ENCODE results near the gene FBRSL1. TPM values are rescaled to one million over a fixed set of nuclear protein-coding genes. Genes with fewer than 3 reads are reported as not detected.

Gene FBRSL1
- total and polyA plus RNA-seq, 9 of the 15 experiments (the other 6 are each of a cell fraction or from before 2014, with no cell fraction given) = 0.24 to 129 (median 7.3) TPM

GRCh38 chr12:132482771-132483170 is 7.2 kb upstream of the FBRSL1 start:
- POLR2A ChIA-PET = interaction anchor here (0.8 kb wide), 1 partner anchor 28 kb away, joined by 3 read pairs; no protein-coding TSS in a partner anchor

GRCh38 chr12:132483208-132483607 is 6.7 kb upstream of the FBRSL1 start:
- Histone ChIP-seq H3K4me2 (ENCODE audit: insufficient read depth, low read length) (no peak overlapping the region), H4K20me1 (replicated peaks; ENCODE audit: control insufficient read depth, insufficient read depth, low read length) (peaks cover 20% of the 10 kb centered on the region; the same call in 1 of the 2 replicates), H3K4me1 (replicated peaks in 1 of 2; ENCODE audit: control insufficient read depth in 2 of 2, insufficient read depth in 2 of 2, low read length in 2 of 2) (peaks cover 2 to 58% of the 10 kb centered on the region in 2 experiments; a peak in 4 of 5 replicates), H3K4me3 (no peak overlapping the region), H3K9me1 (ENCODE audit: control insufficient read depth, insufficient read depth, low read length) (no peaks in the 10 kb centered on the region), H3K36me3 (ENCODE audit: control insufficient read depth, insufficient read depth, low read length) (no peaks in the 10 kb centered on the region), H3K9ac (ENCODE audit: insufficient read depth in 1 of 2, low read depth in 2 of 2, low read length in 2 of 2) (no peak overlapping the region), H2AFZ (ENCODE audit: low read depth, low read length) (no peak overlapping the region), H3K27me3 (ENCODE audit: control insufficient read depth in 2 of 2, insufficient read depth in 2 of 2, low read length in 2 of 2) (peaks cover 60 to 75% of the 10 kb centered on the region in 2 experiments), H3K9me3 (replicated peaks; ENCODE audit: control insufficient read depth, insufficient read depth, low read depth, low read length) (peaks cover 3% of the 10 kb centered on the region; the same call in 1 of the 2 replicates), H3K79me2 (ENCODE audit: control insufficient read depth, insufficient read depth, low read length) (no peaks in the 10 kb centered on the region), H3K27ac (ENCODE audit: extremely low read depth, low read depth, low read length) (no peak overlapping the region)
- POLR2A ChIA-PET = no interaction called here
- intact Hi-C loops (cut with micrococcal nuclease) = no loop called here
- DNase-seq (ENCODE audit: extremely low read depth in 1 of 4, low spot score in 3 of 4) (no peak), ATAC-seq (no peak), FAIRE-seq (peak; percentile 49)
- CTCF ChIA-PET (ENCODE audit: low intra/inter-chr PET ratio) = no interaction called here
- in situ Hi-C loops (cut with MboI) = no loop called here
- 36% methylated on average over 19 of the region's 27 CpGs for WGBS (ENCODE audit: insufficient coverage, low coverage, missing lambda C conversion rate)
- no TSS peak for BruUV-seq (replicated peaks)
- no peak for TF ChIP-seq CXXC5 (CRISPR knock-in tag; IDR thresholded peaks at IDR 0.05)
- 0 out of 2 replicates have a peak, but pooled peaks have one; percentile 15 for TF ChIP-seq MAX (CRISPR knock-in tag; IDR thresholded peaks at IDR 0.05)
- no peak for TF ChIP-seq ZNF121 (CRISPR knock-in tag; conservative IDR thresholded peaks at IDR 0.05)
- TF ChIP-seq ETV6 (IDR thresholded peaks at IDR 0.05; ENCODE audit: borderline replicate concordance in 1 of 2, low read depth in 2 of 2, low read length in 1 of 2) = 0 out of 4 replicates have a peak, but pooled peaks of 1 of the 2 experiments have one; percentile 35
- no peak for TF ChIP-seq ETV6 (CRISPR knock-in tag; IDR thresholded peaks at IDR 0.05; ENCODE audit: borderline replicate concordance)
- TF ChIP-seq ZNF431 (CRISPR knock-in tag; IDR thresholded peaks at IDR 0.05) = no peak
- peak; percentile 98 for TF ChIP-seq HMBOX1 (IDR thresholded peaks at IDR 0.05)

More at GRCh38 chr12:132482771-132483170, 7.2 kb upstream of the FBRSL1 start:
- no peak overlapping the region for H3K4me2 ChIP-seq (ENCODE audit: insufficient read depth, low read length)
- no TSS peak for BruUV-seq (replicated peaks)
- peaks cover 3% of the 10 kb centered on the region; the same call in 1 of the 2 replicates for H3K9me3 ChIP-seq (replicated peaks; ENCODE audit: control insufficient read depth, insufficient read depth, low read depth, low read length)
- peaks cover 20% of the 10 kb centered on the region; the same call in 1 of the 2 replicates for H4K20me1 ChIP-seq (replicated peaks; ENCODE audit: control insufficient read depth, insufficient read depth, low read length)
- H3K9ac ChIP-seq (ENCODE audit: insufficient read depth in 1 of 2, low read depth in 2 of 2, low read length in 2 of 2) = no peak overlapping the region
- peaks cover 60 to 75% of the 10 kb centered on the region in 2 experiments for H3K27me3 ChIP-seq (ENCODE audit: control insufficient read depth in 2 of 2, insufficient read depth in 2 of 2, low read length in 2 of 2)
- intact Hi-C loops (cut with micrococcal nuclease) = no loop called here
- no peak overlapping the region for H3K27ac ChIP-seq (ENCODE audit: extremely low read depth, low read depth, low read length)
- FAIRE-seq (no peak), ATAC-seq (no peak), DNase-seq (ENCODE audit: extremely low read depth in 1 of 4, low spot score in 3 of 4) (no peak)
- in situ Hi-C loops (cut with MboI) = no loop called here
- peaks cover 0 to 59% of the 10 kb centered on the region in 2 experiments; a peak in 2 of 5 replicates for H3K4me1 ChIP-seq (replicated peaks in 1 of 2; ENCODE audit: control insufficient read depth in 2 of 2, insufficient read depth in 2 of 2, low read length in 2 of 2)
- no peaks in the 10 kb centered on the region for H3K79me2 ChIP-seq (ENCODE audit: control insufficient read depth, insufficient read depth, low read length)
- 8% methylated on average over 9 of the region's 9 CpGs for WGBS (ENCODE audit: insufficient coverage, low coverage, missing lambda C conversion rate)
- TF ChIP-seq ZNF24 (IDR thresholded peaks at IDR 0.05) (no peak), EZH2 (IDR thresholded peaks at IDR 0.05; ENCODE audit: borderline replicate concordance, low read depth, low read length) (0 out of 2 replicates have a peak, but pooled peaks have one; percentile 2)
- H3K36me3 ChIP-seq (ENCODE audit: control insufficient read depth, insufficient read depth, low read length) = no peaks in the 10 kb centered on the region
- H3K4me3 ChIP-seq = no peak overlapping the region
- H2AFZ ChIP-seq (ENCODE audit: low read depth, low read length) = no peak overlapping the region
- CTCF ChIA-PET (ENCODE audit: low intra/inter-chr PET ratio) = no interaction called here
- H3K9me1 ChIP-seq (ENCODE audit: control insufficient read depth, insufficient read depth, low read length) = no peaks in the 10 kb centered on the region
